ENCODE data around the gene TH.

- TF ChIP-seq ZNF274 (IDR thresholded peaks at IDR 0.05; ENCODE audit: low read depth, low read length) (no peak), YY1 (IDR thresholded peaks at IDR 0.05; ENCODE audit: insufficient read depth, insufficient read length) (no peak), SUZ12 (IDR thresholded peaks at IDR 0.05; ENCODE audit: extremely low read depth, insufficient read depth, insufficient read length) (no peak)
These were observed 23.5 kb upstream of the TH start for GRCh38 chr11:2194877-2195755.
